HG02840 (cell line): ENCODE data around the gene NEUROG1.
"Not testable (repeated sequence)": the region's sequence is repeated elsewhere in the genome, so short reads cannot be mapped to it uniquely, and the experiment has no call there.

Source experiments
- ATAC-seq: cut with Tn5 transposase; IDR thresholded peaks from one replicate; pipeline ENCODE4 v1.9.1; 2021; ENCODE audit warnings: mild to moderate bottlenecking, moderate library complexity, moderate number of reproducible peaks; ENCODE audit not compliant: unreplicated experiment, low FRiP score

NEUROG1 gene

GRCh38 chr5:135498637-135498995 lies 37.1 kb downstream of the NEUROG1 start:
- no peak for ATAC-seq

DNA sequence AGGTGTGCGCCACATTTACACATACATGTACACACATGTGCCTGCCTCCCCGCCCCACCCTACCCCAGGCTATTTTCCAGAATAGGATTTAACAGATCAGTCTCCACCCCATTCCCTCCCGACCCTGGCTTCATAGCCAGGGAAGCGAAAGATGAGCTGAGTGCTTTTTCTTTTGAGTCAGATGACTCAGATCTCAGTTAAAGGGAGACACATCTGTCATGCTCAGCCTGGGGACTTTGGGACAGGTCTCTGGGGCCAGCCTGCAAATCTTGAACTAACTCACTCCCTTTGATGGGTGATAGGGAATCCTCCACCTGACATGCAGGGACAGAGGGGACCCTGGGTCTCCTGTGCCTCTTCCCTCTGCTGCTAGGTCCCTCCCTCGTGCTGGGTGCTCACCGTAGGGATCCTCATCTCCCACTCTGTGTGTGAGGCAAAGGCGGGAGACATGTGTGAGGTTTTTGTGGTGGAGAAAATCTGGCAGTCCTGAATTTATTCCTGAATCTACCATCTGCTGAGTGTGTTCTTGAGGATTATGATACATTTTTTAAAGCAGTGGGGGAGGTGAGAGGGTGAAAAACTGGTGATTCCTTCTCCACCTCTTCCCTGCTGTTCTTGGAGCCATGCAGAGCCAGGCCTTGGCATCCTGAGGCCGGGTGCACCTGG lies 37.7 kb downstream of the NEUROG1 start:
- ATAC-seq: no peak

- ATAC-seq: not testable (repeated sequence)
Measured at GRCh38 chr5:135495531-135495930, 40.2 kb downstream of the NEUROG1 start.

- ATAC-seq: no peak
Measured at GRCh38 chr5:135494196-135494595, 41.6 kb downstream of the NEUROG1 start.

DNA sequence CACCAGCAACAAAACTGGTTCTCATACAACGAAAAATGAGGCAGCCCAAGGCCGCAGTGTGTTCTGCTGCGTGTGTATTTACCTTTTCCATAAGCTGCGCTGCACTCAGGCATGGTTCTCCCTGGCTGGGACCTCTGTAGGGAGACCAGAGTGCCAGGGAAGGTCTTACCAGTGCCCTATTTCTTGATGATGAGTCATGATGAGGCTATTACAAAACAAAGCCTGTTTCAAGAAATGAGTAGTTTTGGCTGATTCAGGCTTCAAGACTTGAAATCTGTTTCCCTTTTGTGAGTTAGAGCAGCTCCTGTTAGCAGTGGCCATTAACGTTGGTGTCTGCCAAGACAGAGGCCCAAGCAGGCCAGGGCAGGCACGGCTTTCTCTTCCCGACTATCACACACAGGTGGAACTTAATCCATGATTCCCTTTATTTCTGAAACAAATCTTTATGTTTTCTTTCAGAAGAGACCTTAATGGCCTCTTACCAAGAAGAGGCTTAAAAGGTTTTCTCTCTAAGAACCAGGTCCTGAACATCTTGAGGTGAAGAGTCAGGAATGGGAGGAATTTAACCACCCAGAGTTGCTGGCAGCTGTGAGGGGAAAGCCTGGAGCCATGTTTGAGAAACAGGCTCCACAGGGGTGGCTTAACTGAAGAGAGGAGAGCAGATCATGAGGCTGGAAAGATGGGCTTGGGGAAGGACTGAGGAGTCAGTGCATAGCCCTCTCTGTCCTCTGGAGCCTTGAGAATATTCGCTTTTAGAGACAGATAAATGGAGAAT lies 42.2 kb downstream of the NEUROG1 start:
- ATAC-seq: no peak

DNA sequence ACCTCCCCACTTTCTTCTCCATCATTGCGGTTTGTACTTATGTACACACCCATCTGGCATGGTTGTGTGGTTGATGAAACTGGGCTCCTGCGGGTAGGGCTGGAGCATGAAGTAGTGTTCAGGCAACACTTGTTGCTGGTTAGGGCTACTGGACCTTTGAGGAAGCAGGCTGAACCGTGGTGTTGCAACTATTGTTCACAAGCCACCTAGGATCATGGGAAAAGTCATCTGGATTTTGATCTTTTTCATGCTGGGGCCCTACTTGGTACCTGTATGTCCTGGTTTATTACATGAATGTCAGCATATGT lies 43.5 kb downstream of the NEUROG1 start:
- no peak for ATAC-seq

DNA sequence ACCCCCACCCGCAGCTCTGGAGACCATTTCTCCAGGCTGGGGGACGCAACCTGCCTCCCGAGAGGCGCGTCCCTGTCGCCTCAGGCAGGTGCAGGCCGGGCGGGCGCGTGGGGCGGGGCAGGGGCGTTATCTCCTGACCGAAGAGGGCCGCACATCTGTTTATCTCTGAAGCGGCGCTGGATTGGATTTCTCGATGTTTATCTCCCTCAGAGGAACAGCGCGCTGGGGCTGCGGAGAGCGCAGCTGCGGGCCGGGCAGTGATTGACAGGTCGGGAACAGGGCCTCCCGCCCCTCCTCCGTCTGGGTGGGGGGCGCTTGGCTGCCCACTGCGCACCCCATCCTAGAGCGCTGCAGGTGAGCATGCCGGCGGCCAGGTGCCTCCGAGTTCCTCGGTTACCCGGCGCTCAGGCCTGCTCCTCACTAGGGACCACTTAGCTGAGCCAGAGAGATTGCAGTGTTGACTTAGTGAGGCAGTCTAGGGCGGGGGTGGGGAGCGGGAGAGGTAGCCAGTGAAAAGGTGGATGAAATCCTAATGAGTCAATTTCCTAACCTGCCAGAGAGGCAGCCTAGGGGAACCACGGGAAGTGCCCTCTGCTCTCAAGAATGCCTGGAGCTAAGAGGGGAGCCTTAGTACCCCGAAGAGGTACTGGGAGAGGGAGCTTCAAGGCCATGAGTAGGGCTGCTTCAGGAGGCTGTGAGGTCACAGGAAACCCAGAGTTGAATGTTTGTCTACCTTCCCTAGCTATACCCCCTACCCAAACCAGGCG lies 44.0 kb downstream of the NEUROG1 start:
- no peak for ATAC-seq

GRCh38 chr5:135491038-135491551 lies 44.7 kb downstream of the NEUROG1 start:
- ATAC-seq: no peak

DNA sequence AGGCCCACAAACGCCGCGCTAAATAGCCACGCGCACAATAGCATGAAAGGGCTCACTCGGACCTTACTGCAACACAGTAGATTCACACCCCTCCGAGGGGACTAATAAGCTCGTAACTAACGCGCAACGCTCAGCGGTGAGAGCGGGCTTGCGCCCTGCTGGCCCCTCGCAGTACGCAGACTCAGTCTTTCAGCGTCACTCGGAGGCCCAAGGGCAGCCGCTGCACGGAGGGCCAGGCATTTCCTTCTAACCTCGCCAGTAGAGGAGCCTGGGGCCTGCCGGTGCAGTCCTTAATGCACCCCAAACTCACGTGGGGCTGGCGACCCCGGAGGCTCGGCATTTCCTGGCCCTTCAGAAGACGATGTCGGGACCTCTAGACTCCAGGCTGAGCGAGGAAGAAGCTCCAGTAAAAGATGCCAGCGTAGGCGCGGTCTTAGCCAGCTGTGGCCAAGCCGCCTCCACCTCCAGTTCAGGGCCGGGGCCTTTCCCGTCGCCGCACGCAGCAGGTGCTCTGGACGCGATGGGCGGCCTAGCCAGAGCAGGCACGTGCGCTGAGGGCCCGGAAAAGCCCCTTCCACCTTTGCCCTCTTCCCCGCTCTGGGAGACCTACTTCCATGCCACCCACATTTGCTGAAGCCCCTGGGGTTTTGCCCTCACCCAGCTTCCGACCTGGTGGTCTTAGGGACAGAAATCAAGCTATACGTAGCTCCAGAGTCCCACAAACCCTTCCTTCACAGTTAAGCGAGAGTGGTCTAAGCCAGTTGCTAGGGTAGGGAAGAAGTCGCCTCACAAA lies 45.3 kb downstream of the NEUROG1 start:
- no peak for ATAC-seq

DNA sequence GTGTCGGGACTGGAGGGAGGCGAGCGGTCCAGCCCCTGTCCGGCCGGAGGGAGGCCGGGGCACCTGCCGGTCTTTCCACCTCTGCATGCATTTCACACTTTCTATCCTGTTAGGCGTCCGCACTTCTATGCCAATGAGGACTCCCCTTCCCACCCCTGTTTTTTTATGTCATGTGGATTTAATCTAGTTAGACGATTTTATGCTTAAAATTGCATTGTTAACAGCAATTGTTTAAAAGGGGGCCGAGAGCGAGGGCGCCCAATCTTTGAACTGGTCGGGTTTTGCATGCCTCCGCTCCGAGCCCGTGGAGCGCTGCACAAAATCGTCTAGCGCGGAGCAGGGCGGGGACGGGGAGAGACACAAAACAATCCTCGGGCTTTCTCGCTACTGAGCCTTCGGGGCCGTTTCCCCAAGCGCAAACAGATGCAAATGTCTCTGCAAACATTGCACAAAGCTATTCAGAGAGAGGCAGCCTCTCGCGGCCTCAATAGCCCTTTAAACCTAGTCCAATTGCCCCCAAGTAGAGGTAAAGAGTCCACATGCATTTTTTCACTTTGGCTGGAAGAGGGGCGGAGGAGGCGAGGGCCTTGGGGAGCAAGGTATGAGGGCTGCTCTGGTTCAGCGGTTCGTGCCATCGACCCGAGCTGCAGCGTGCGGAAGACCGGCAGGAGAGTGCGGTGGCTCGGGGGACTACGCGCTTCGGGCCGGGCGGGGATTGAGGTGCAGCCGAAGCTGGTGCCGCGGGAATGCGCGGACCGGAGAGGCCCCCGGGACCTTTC lies 46.1 kb downstream of the NEUROG1 start:
- ATAC-seq: no peak

GRCh38 chr5:135488727-135489465 lies 46.9 kb downstream of the NEUROG1 start:
- ATAC-seq: no peak

DNA sequence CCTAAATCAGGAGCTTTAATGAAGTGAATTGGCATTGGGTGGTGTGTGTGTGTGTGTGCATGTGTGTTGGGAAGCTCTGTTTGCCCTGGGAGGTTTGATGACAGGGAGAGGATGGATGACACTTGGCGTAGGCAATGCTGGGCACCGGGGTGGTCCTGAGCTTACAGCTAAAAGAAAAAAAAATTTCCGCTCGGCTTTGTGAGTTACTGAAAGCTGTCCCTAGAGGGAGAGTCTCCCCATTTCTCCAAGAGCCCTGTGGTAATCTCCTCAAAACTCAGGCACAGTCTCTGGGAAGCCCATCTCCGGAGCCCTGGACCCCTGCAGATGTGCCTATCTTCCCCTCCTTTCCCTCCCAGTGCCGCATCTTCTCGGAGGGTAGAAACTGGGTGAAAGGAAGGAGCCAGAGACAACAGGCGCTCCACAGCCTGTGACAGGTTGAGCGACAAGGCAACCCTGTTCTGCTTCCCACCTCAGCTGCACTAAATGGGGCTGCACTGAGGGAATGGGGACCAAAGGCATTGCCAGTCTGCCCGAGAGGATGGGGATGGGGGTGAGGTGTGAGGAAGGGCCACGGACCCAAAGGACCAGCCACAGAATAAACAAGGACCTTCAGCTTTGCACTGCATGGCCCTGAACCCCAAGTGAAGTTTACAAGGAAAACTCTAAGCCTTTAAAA lies 47.8 kb downstream of the NEUROG1 start:
- ATAC-seq: no peak

DNA sequence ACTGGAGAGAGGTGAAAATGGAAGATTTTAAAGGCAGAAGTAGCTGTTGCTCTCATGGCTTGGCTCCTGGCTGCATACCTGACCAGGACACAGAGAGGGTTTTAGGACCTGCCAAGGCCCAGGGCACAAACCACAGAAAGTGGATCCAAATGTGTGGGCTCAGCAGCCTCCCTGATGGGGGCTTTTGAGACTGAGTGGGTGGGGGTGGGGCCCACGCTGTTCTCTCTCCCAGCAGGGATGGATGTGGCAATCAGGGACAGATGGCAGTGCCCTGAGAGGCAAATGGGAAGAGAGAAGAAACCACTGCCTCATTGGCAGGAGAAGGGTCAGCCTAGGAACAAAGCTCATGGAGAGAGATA lies 48.7 kb downstream of the NEUROG1 start:
- ATAC-seq: no peak

- ATAC-seq: no peak
Measured at GRCh38 chr5:135486131-135487036, 49.4 kb downstream of the NEUROG1 start.

DNA sequence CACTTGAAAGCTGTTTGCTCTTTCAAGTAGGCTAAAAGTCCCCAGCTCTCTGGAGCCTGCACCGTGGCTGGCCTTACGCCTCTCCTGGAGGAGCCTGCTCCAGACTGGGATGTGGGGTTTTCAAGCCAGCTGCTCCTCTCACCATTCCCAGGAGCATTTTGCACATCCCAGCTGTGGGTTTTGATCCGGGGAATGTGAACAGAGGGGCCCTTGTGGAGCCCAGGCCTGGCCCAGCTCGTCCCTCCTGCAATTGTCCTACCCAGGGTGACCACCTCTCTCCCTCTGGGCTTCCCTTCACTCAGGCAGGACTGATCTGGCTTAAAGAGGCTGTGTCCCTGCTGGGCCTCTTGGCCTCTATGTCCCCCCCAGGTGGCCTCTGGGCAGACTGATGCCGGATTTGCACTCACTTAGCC lies 51.1 kb downstream of the NEUROG1 start:
- no peak for ATAC-seq
